H1 (cell line): Measurements from ENCODE around the gene IL12RB2.

Source experiments
- KDM5A ChIP-seq: fragments of 200-600 bp; IDR thresholded peaks from 2 replicates; pipeline ENCODE4 v1.7.1; 2012; ENCODE audit warnings: mild to moderate bottlenecking, low read length, inconsistent platforms, mixed read lengths
- NRF1 ChIP-seq: IDR thresholded peaks from 2 replicates; pipeline ENCODE4 v1.6.1; 2011; ENCODE audit warnings: mild to moderate bottlenecking, low read depth, low read length, improper control_type of control experiment
- SIX5 ChIP-seq: IDR thresholded peaks from 2 replicates; pipeline ENCODE4 v1.6.1; 2011; ENCODE audit warnings: mild to moderate bottlenecking, low read depth, low read length
- TF ChIP-seq, protein P1 (sequence below), 3 experiments: IDR thresholded peaks; 1 replicate in 2 of 3; 2 replicates in 1 of 3; pipeline versions ENCODE4 v1.5.1 to v1.6.1; 2011; ENCODE audit warnings: low read length in 3 of 3, mild to moderate bottlenecking in 3 of 3, inconsistent platforms in 2 of 3, low read depth in 1 of 3, moderate library complexity in 1 of 3; ENCODE audit not compliant: insufficient read depth in 1 of 3; ENCODE audit errors: control extremely low read depth in 1 of 3

- TF ChIP-seq, protein P1, sequence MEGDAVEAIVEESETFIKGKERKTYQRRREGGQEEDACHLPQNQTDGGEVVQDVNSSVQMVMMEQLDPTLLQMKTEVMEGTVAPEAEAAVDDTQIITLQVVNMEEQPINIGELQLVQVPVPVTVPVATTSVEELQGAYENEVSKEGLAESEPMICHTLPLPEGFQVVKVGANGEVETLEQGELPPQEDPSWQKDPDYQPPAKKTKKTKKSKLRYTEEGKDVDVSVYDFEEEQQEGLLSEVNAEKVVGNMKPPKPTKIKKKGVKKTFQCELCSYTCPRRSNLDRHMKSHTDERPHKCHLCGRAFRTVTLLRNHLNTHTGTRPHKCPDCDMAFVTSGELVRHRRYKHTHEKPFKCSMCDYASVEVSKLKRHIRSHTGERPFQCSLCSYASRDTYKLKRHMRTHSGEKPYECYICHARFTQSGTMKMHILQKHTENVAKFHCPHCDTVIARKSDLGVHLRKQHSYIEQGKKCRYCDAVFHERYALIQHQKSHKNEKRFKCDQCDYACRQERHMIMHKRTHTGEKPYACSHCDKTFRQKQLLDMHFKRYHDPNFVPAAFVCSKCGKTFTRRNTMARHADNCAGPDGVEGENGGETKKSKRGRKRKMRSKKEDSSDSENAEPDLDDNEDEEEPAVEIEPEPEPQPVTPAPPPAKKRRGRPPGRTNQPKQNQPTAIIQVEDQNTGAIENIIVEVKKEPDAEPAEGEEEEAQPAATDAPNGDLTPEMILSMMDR (IDR thresholded peaks at IDR 0.05; ENCODE audit: control extremely low read depth in 1 of 3, insufficient read depth in 1 of 3, low read depth in 1 of 3, low read length in 3 of 3) = no peak
- TF ChIP-seq KDM5A (no peak), NRF1 (no peak), SIX5 (no peak)
Measured at GRCh38 chr1:67270541-67270940, 37.1 kb upstream of the IL12RB2 start.
